Cardiac fibroblast (primary cell): ENCODE measurements around the gene C6orf89.

Source experiments
- DNase-seq, 2 donors: peaks; one replicate each; pipeline versions ENCODE4 v3.0.0 to v3.0.0-alpha.2; 2010; ENCODE audit warnings: low read depth in 2 of 2
- H3K4me3 ChIP-seq, 2 donors: replicated peaks in 1 of 2; 1 replicate in 1 of 2; 2 replicates in 1 of 2; pipeline ENCODE4 v1.5.1; 2011; ENCODE audit warnings: low read depth in 2 of 2, low read length in 2 of 2, mild to moderate bottlenecking in 2 of 2, moderate library complexity in 1 of 2
- TF ChIP-seq, protein P1 (sequence below): IDR thresholded peaks from one replicate; pipeline ENCODE4 v1.5.1; 2011; ENCODE audit warnings: low read depth, mild to moderate bottlenecking, low read length, inconsistent platforms

The C6orf89 gene

DNA sequence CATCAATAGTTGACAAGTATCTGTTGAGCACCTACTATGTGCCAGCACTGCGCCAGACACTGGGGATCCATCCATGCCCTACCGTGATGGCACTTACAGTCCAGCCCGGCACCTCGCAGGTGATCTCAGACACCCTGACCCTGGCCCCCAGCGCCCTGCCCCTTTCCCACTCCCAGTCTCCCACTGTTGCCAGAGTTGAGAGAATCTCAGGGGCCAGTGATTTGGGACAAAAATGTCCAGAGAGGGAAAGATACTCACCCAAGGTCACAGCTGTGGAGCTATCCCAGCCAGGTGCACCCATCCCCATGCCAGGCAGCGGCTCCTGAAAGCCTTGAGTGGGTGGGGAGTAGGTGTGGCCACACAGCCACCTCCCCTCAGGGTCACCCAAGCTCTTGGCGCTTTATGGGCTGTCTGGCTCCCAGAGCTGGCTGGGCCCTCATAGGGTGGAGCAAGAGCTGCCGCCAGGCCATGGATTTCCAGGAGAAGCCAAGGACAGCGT lies 72.1 kb downstream of the C6orf89 start:
- DNase-seq = no peak
- TF ChIP-seq, protein P1, sequence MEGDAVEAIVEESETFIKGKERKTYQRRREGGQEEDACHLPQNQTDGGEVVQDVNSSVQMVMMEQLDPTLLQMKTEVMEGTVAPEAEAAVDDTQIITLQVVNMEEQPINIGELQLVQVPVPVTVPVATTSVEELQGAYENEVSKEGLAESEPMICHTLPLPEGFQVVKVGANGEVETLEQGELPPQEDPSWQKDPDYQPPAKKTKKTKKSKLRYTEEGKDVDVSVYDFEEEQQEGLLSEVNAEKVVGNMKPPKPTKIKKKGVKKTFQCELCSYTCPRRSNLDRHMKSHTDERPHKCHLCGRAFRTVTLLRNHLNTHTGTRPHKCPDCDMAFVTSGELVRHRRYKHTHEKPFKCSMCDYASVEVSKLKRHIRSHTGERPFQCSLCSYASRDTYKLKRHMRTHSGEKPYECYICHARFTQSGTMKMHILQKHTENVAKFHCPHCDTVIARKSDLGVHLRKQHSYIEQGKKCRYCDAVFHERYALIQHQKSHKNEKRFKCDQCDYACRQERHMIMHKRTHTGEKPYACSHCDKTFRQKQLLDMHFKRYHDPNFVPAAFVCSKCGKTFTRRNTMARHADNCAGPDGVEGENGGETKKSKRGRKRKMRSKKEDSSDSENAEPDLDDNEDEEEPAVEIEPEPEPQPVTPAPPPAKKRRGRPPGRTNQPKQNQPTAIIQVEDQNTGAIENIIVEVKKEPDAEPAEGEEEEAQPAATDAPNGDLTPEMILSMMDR = no peak
- H3K4me3 ChIP-seq = no peak overlapping the region

DNA sequence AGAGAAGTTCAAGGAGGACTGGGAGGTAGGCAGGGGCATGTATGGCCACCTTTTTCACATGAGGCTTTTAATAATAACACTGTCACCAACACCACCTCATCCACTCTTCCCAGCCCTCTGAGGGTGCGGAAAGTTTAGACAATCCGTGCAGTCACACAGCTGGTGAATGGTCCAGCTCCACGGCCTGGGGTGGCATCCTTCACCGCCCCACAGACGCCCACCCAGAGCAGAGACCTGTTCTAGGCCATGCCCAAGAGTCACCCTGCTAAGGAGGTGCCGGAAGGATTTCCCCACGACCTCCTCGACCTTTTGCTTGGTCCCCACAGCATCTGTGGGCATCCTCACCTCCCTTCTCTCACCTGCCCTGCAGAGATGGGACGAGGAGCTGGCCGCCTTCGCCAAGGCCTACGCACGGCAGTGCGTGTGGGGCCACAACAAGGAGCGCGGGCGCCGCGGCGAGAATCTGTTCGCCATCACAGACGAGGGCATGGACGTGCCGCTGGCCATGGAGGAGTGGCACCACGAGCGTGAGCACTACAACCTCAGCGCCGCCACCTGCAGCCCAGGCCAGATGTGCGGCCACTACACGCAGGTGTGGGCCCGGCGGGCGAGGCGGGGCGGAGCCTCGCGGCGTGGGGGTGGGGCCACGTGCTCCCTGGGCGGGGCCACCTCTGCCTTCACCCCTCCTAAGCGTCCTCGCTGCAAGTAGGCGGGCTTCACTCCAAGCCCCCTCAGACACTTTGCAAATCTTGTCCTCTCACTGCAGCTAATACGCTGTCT lies 73.2 kb downstream of the C6orf89 start:
- H3K4me3 ChIP-seq = no peak overlapping the region
- TF ChIP-seq, protein P1 = no peak
- no peak for DNase-seq

DNA sequence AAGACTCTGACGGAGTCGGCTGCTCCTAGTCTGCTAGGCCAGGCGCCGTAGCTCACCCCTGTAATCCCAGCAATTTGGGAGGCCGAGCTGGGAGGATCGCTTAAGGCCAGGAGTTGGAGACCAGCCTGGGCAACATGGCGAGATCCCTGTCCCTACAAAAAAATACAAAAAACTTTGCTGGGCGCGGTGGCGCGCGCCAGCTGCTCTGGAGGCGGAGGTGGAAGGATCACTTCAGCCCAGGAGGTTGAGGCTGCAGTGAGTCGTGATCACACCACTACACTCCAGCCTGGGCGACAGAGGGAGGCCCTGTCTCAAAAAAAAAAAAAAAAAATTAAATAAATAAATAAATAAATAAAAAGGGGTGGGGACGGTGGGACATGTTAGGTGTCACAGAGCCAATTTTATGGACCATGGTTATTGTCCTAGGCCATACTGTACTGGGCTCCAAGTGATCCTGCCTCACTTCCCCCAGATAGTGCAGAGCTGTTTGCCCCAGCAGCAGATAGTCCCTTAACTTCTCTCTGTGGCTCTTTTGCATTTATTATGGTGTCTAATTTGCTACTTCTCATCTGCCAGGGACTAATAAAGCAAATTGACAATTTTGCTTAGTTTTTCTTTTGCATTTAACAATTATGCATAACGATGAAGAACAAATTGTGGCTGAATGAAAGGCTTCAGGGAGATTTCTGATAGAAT lies 74.0 kb downstream of the C6orf89 start:
- TF ChIP-seq, protein P1 = no peak
- H3K4me3 ChIP-seq = no peak overlapping the region
- DNase-seq = no peak

DNA sequence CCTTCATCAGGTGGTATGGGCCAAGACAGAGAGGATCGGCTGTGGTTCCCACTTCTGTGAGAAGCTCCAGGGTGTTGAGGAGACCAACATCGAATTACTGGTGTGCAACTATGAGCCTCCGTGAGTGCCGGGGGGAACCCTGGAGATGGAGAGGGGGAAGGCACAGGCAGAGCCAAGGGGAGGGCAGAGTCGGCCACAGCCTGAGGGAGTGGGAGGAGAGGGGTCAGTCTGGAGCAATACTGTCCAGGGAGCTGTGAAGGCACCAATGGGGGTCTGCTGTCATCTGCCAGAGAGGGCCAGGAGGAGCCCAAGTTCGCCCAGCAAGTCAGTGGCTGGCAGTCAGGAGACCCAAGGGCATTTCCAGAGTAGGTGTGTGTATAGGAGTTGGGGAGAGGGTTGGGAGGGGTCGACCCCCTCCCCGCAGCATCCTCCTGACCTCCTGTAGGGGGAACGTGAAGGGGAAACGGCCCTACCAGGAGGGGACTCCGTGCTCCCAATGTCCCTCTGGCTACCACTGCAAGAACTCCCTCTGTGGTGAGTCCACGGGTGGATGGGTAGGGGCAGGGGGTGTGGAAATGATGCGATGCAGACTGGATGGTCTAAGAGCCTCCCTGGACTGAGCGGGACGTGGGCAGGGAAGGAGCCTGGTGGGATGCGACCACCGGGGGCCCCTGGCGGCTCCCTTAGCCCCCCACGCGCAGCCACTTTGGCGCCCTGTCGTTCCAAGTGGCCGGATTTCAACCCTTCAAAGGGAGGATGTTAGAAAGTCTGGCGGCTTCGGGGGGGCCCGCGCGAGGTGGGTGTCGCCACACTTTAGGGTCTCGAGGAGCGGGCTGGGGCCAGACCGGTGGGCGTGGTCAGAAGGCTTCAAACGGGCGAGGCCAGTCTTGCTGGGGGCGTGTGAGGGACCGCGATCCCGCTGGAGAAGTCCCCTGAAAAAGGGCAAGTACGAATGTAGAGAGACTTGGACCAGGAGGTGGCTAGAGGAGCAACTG lies 76.0 kb downstream of the C6orf89 start:
- TF ChIP-seq, protein P1 = no peak
- DNase-seq = no peak
- H3K4me3 ChIP-seq = no peak overlapping the region

DNA sequence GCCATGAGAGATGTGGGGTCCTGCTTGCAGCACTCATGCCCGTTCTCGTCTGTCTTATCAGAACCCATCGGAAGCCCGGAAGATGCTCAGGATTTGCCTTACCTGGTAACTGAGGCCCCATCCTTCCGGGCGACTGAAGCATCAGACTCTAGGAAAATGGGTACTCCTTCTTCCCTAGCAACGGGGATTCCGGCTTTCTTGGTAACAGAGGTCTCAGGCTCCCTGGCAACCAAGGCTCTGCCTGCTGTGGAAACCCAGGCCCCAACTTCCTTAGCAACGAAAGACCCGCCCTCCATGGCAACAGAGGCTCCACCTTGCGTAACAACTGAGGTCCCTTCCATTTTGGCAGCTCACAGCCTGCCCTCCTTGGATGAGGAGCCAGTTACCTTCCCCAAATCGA lies 77.1 kb downstream of the C6orf89 start:
- TF ChIP-seq, protein P1 = no peak
- DNase-seq = peak; percentile 56 to 80
- no peak overlapping the region for H3K4me3 ChIP-seq
